H1 (cell line): Measurements from ENCODE around the gene MAP2K2. TPM values are rescaled to one million over a fixed set of nuclear protein-coding genes. Genes with fewer than 3 reads are reported as not detected.

ENCODE experiments used
- CBX8 ChIP-seq: fragments of 300-800, 300-1000 bp; sonication (generic); IDR thresholded peaks from 2 replicates; pipeline ENCODE4 v1.7.1; 2016; ENCODE audit warnings: low read depth, low read length, borderline replicate concordance
- EP300 ChIP-seq, 2 experiments: IDR thresholded peaks; 1 replicate in 1 of 2; 2 replicates in 1 of 2; pipeline ENCODE4 v1.6.1; 2011 to 2012; ENCODE audit warnings: low read depth in 2 of 2, low read length in 2 of 2, mild to moderate bottlenecking in 2 of 2, borderline replicate concordance in 1 of 2, inconsistent platforms in 1 of 2, moderate library complexity in 1 of 2
- HDAC6 ChIP-seq: IDR thresholded peaks from one replicate; pipeline ENCODE4 v1.7.1; 2012; ENCODE audit warnings: low read depth, mild to moderate bottlenecking, inconsistent platforms, low read length, moderate library complexity
- POLR2AphosphoS5 ChIP-seq: IDR thresholded peaks from 2 replicates; pipeline ENCODE4 v1.6.1; 2011; ENCODE audit warnings: low read depth, low read length
- SIX5 ChIP-seq: IDR thresholded peaks from 2 replicates; pipeline ENCODE4 v1.6.1; 2011; ENCODE audit warnings: mild to moderate bottlenecking, low read depth, low read length
- TCF12 ChIP-seq: IDR thresholded peaks from 2 replicates; pipeline ENCODE4 v1.6.1; 2011; ENCODE audit warnings: low read depth, mild to moderate bottlenecking, low read length
- polyA plus RNA-seq, 7 experiments: library from polyadenylated mRNA; depleted of rRNA in 3 of 7; stranded (reverse) in 5 of 7; unstranded in 2 of 7; fragments of >200 nt in 5 of 7; fragments of 200-250 nt in 2 of 7; gene quantifications; 1 replicate in 5 of 7; 2 replicates in 1 of 7; 4 replicates in 1 of 7; pipeline versions ENCODE4 v1.2.1 to v1.2.3, GENCODE V29; 2011 to 2013; ENCODE audit warnings: missing spikeins in 2 of 7, mixed read lengths in 2 of 7
- total RNA-seq: library from RNA; stranded (reverse); fragmentation: NEBNext Ultra II Directional; extraction: Animal tissue kit (Norgen Biotek cat#: 25700); gene quantifications from 2 replicates; pipeline ENCODE4 v1.2.1, GENCODE V29; 2021
- TF ChIP-seq, protein P1 (sequence below): fragments of 300-600 bp; sonication (generic); IDR thresholded peaks from 2 replicates; pipeline ENCODE4 v1.7.1; 2012; ENCODE audit warnings: low read length, moderate library complexity, mild to moderate bottlenecking, inconsistent platforms; ENCODE audit not compliant: insufficient replicate concordance

MAP2K2 gene
- total and polyA plus RNA-seq, 2 of the 8 experiments (the other 6 are each of a cell fraction or from before 2014, with no cell fraction given) = 111 to 162 TPM

GRCh38 chr19:4051175-4052101, 72.5 kb downstream of the MAP2K2 start (continued):
- TF ChIP-seq, protein P1, sequence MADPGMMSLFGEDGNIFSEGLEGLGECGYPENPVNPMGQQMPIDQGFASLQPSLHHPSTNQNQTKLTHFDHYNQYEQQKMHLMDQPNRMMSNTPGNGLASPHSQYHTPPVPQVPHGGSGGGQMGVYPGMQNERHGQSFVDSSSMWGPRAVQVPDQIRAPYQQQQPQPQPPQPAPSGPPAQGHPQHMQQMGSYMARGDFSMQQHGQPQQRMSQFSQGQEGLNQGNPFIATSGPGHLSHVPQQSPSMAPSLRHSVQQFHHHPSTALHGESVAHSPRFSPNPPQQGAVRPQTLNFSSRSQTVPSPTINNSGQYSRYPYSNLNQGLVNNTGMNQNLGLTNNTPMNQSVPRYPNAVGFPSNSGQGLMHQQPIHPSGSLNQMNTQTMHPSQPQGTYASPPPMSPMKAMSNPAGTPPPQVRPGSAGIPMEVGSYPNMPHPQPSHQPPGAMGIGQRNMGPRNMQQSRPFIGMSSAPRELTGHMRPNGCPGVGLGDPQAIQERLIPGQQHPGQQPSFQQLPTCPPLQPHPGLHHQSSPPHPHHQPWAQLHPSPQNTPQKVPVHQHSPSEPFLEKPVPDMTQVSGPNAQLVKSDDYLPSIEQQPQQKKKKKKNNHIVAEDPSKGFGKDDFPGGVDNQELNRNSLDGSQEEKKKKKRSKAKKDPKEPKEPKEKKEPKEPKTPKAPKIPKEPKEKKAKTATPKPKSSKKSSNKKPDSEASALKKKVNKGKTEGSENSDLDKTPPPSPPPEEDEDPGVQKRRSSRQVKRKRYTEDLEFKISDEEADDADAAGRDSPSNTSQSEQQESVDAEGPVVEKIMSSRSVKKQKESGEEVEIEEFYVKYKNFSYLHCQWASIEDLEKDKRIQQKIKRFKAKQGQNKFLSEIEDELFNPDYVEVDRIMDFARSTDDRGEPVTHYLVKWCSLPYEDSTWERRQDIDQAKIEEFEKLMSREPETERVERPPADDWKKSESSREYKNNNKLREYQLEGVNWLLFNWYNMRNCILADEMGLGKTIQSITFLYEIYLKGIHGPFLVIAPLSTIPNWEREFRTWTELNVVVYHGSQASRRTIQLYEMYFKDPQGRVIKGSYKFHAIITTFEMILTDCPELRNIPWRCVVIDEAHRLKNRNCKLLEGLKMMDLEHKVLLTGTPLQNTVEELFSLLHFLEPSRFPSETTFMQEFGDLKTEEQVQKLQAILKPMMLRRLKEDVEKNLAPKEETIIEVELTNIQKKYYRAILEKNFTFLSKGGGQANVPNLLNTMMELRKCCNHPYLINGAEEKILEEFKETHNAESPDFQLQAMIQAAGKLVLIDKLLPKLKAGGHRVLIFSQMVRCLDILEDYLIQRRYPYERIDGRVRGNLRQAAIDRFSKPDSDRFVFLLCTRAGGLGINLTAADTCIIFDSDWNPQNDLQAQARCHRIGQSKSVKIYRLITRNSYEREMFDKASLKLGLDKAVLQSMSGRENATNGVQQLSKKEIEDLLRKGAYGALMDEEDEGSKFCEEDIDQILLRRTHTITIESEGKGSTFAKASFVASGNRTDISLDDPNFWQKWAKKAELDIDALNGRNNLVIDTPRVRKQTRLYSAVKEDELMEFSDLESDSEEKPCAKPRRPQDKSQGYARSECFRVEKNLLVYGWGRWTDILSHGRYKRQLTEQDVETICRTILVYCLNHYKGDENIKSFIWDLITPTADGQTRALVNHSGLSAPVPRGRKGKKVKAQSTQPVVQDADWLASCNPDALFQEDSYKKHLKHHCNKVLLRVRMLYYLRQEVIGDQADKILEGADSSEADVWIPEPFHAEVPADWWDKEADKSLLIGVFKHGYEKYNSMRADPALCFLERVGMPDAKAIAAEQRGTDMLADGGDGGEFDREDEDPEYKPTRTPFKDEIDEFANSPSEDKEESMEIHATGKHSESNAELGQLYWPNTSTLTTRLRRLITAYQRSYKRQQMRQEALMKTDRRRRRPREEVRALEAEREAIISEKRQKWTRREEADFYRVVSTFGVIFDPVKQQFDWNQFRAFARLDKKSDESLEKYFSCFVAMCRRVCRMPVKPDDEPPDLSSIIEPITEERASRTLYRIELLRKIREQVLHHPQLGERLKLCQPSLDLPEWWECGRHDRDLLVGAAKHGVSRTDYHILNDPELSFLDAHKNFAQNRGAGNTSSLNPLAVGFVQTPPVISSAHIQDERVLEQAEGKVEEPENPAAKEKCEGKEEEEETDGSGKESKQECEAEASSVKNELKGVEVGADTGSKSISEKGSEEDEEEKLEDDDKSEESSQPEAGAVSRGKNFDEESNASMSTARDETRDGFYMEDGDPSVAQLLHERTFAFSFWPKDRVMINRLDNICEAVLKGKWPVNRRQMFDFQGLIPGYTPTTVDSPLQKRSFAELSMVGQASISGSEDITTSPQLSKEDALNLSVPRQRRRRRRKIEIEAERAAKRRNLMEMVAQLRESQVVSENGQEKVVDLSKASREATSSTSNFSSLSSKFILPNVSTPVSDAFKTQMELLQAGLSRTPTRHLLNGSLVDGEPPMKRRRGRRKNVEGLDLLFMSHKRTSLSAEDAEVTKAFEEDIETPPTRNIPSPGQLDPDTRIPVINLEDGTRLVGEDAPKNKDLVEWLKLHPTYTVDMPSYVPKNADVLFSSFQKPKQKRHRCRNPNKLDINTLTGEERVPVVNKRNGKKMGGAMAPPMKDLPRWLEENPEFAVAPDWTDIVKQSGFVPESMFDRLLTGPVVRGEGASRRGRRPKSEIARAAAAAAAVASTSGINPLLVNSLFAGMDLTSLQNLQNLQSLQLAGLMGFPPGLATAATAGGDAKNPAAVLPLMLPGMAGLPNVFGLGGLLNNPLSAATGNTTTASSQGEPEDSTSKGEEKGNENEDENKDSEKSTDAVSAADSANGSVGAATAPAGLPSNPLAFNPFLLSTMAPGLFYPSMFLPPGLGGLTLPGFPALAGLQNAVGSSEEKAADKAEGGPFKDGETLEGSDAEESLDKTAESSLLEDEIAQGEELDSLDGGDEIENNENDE = no peak
- TF ChIP-seq TCF12 (no peak), CBX8 (no peak), HDAC6 (no peak), SIX5 (no peak), EP300 (IDR thresholded peaks at IDR 0.05; ENCODE audit: borderline replicate concordance in 1 of 2, low read depth in 2 of 2, low read length in 2 of 2) (no peak), POLR2AphosphoS5 (no peak)
